Measurements from ENCODE around the gene TMC7. TPM values are rescaled to one million over a fixed set of nuclear protein-coding genes. Genes with fewer than 3 reads are reported as not detected.

TMC7 gene
- total and polyA plus RNA-seq, 2 of the 13 experiments (the other 11 are each of a cell fraction or from before 2014, with no cell fraction given), result 1.2 to 5.1 TPM

GRCh38 chr16:19093631-19094541 is 110.2 kb downstream of the TMC7 start:
- peak; percentile 72 for FAIRE-seq
- no peaks in the 10 kb centered on the region for H3K27me3 ChIP-seq (ENCODE audit: control insufficient read depth in 1 of 2, insufficient read depth in 2 of 2, low read length in 2 of 2)
- ChIA-PET CTCF (ENCODE audit: low intra/inter-chr PET ratio, low total read pairs) (interaction anchor here (1.3 kb wide), 1 partner anchor 7 kb away, joined by 5 read pairs; no protein-coding TSS in a partner anchor), POLR2A (interaction anchor here (0.6 to 4.9 kb wide), 20 partner anchors 8 to 461 kb away, joined by 3 to 239 read pairs (median 6); partner anchors contain the start of genes ARL6IP1, COQ7, GDE1 and ITPRIPL2)
- ATAC-seq, result peak; percentile 78
- no peaks in the 10 kb centered on the region for H3K79me2 ChIP-seq (ENCODE audit: insufficient read depth, low read length)
- H4K20me1 ChIP-seq (ENCODE audit: insufficient read depth, low read length), result no peaks in the 10 kb centered on the region
- WGBS (ENCODE audit: low lambda C conversion rate), result 37% methylated on average over 15 of the region's 15 CpGs
- no TSS peak for BruUV-seq (replicated peaks)
- peak overlapping the region; percentile 73 for H3K4me2 ChIP-seq (ENCODE audit: low read depth, low read length)
- in situ Hi-C loops (cut with HindIII; ENCODE audit: extremely low pct_ligation_motif_present, low pct_unique_long_range_greater_than_20kb), result no loop called here
- peak; percentile 66 for DNase-seq (ENCODE audit: low spot score)
- peaks cover 40% of the 10 kb centered on the region for H3K4me1 ChIP-seq (ENCODE audit: insufficient read depth, low read length)
- peak overlapping the region in 1 of 3 experiments; percentile 21; a peak in 2 of 6 replicates for H3K4me3 ChIP-seq (replicated peaks in 1 of 3; ENCODE audit: insufficient read depth in 1 of 3, low read depth in 2 of 3, low read length in 3 of 3)
- H3K27ac ChIP-seq (ENCODE audit: extremely low read length, insufficient read depth, low read length), result no peak overlapping the region
- peak overlapping the region; percentile 6; the same call in 1 of the 2 replicates for H3K9ac ChIP-seq (ENCODE audit: insufficient read depth, low read depth, low read length)
- H3K36me3 ChIP-seq (replicated peaks in 1 of 2; ENCODE audit: control insufficient read depth in 1 of 2, insufficient read depth in 2 of 2, low read length in 2 of 2), result no peaks in the 10 kb centered on the region
- intact Hi-C loops (cut with micrococcal nuclease; ENCODE audit: unreplicated experiment), result loop anchor here (2.0 kb wide), 1 partner anchor 19 kb away; the partner anchor contains the start of gene ITPRIPL2
- H2AFZ ChIP-seq (ENCODE audit: low read length), result peak overlapping the region; percentile 7
- 0 out of 2 replicates have a peak, but pooled peaks cover 4% of the 10 kb centered on the region for H3K9me3 ChIP-seq (ENCODE audit: low read length)
- TF ChIP-seq KAT7 (CRISPR knock-in tag; IDR thresholded peaks at IDR 0.05; ENCODE audit: borderline replicate concordance) (peak; percentile 10; the same call in 1 of the 2 replicates), LCORL (IDR thresholded peaks at IDR 0.05) (no peak), LCORL (CRISPR knock-in tag; IDR thresholded peaks at IDR 0.05) (peak; percentile 93), TBX2 (CRISPR knock-in tag; IDR thresholded peaks at IDR 0.05; ENCODE audit: borderline replicate concordance) (peak; percentile 61; the same call in 1 of the 2 replicates), SP140L (CRISPR knock-in tag; IDR thresholded peaks at IDR 0.05; ENCODE audit: borderline replicate concordance) (no peak), TOE1 (CRISPR knock-in tag; IDR thresholded peaks at IDR 0.05) (no peak), ZNF547 (CRISPR knock-in tag; IDR thresholded peaks at IDR 0.05) (0 out of 2 replicates have a peak, but pooled peaks have one; percentile 13), MAX (IDR thresholded peaks at IDR 0.05) (peak; percentile 30; the same call in 1 of the 2 replicates), HOXA3 (CRISPR knock-in tag; IDR thresholded peaks at IDR 0.05) (peak; percentile 11; the same call in 1 of the 2 replicates), SOX6 (IDR thresholded peaks at IDR 0.05) (no peak), SOX6 (CRISPR knock-in tag; IDR thresholded peaks at IDR 0.05) (peak; percentile 76), PHF21A (CRISPR knock-in tag; IDR thresholded peaks at IDR 0.05) (peak; percentile 83), SOX13 (IDR thresholded peaks at IDR 0.05) (no peak), SOX13 (CRISPR knock-in tag; conservative IDR thresholded peaks at IDR 0.05 in 1 of 2, IDR thresholded peaks at IDR 0.05 in 1 of 2) (peak in 1 of 2 experiments; percentile 67; a peak in 2 of 4 replicates)
- TF ChIP-seq, protein P1, sequence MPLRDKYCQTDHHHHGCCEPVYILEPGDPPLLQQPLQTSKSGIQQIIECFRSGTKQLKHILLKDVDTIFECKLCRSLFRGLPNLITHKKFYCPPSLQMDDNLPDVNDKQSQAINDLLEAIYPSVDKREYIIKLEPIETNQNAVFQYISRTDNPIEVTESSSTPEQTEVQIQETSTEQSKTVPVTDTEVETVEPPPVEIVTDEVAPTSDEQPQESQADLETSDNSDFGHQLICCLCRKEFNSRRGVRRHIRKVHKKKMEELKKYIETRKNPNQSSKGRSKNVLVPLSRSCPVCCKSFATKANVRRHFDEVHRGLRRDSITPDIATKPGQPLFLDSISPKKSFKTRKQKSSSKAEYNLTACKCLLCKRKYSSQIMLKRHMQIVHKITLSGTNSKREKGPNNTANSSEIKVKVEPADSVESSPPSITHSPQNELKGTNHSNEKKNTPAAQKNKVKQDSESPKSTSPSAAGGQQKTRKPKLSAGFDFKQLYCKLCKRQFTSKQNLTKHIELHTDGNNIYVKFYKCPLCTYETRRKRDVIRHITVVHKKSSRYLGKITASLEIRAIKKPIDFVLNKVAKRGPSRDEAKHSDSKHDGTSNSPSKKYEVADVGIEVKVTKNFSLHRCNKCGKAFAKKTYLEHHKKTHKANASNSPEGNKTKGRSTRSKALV (CRISPR knock-in tag; IDR thresholded peaks at IDR 0.05), result 0 out of 2 replicates have a peak, but pooled peaks have one; percentile 22
- TF ChIP-seq, protein P2, sequence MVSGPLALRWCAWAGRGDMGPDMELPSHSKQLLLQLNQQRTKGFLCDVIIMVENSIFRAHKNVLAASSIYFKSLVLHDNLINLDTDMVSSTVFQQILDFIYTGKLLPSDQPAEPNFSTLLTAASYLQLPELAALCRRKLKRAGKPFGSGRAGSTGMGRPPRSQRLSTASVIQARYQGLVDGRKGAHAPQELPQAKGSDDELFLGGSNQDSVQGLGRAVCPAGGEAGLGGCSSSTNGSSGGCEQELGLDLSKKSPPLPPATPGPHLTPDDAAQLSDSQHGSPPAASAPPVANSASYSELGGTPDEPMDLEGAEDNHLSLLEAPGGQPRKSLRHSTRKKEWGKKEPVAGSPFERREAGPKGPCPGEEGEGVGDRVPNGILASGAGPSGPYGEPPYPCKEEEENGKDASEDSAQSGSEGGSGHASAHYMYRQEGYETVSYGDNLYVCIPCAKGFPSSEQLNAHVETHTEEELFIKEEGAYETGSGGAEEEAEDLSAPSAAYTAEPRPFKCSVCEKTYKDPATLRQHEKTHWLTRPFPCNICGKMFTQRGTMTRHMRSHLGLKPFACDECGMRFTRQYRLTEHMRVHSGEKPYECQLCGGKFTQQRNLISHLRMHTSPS (CRISPR knock-in tag; IDR thresholded peaks at IDR 0.05; ENCODE audit: low read depth), result peak; percentile 37; the same call in 1 of the 2 replicates
- TF ChIP-seq, protein P3, sequence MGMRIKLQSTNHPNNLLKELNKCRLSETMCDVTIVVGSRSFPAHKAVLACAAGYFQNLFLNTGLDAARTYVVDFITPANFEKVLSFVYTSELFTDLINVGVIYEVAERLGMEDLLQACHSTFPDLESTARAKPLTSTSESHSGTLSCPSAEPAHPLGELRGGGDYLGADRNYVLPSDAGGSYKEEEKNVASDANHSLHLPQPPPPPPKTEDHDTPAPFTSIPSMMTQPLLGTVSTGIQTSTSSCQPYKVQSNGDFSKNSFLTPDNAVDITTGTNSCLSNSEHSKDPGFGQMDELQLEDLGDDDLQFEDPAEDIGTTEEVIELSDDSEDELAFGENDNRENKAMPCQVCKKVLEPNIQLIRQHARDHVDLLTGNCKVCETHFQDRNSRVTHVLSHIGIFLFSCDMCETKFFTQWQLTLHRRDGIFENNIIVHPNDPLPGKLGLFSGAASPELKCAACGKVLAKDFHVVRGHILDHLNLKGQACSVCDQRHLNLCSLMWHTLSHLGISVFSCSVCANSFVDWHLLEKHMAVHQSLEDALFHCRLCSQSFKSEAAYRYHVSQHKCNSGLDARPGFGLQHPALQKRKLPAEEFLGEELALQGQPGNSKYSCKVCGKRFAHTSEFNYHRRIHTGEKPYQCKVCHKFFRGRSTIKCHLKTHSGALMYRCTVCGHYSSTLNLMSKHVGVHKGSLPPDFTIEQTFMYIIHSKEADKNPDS (CRISPR knock-in tag; IDR thresholded peaks at IDR 0.05), result peak; percentile 34; the same call in 1 of the 2 replicates
